ENCODE data around the gene KRT3.
"Not testable (repeated sequence)": the region's sequence is repeated elsewhere in the genome, so short reads cannot be mapped to it uniquely, and the experiment has no call there.

KRT3 gene

GRCh38 chr12:52781399-52782082 is 14.4 kb downstream of the KRT3 start:
- no peak for FAIRE-seq

- FAIRE-seq = no peak
These were observed 16.0 kb downstream of the KRT3 start for GRCh38 chr12:52779914-52780313.

GRCh38 chr12:52778833-52779232 is 17.1 kb downstream of the KRT3 start:
- FAIRE-seq = no peak

GRCh38 chr12:52777566-52777965 is 18.4 kb downstream of the KRT3 start:
- no peak for FAIRE-seq

- no peak for FAIRE-seq
These were observed 19.0 kb downstream of the KRT3 start, which contains the start of gene KRT76 for GRCh38 chr12:52776913-52777395. Gene KRT76 (minus strand): TSS chr12:52777345. CDS start chr12:52777291, 54 bp downstream.

- FAIRE-seq = no peak
These were observed 19.5 kb downstream of the KRT3 start for GRCh38 chr12:52776435-52776834.

- no peak for FAIRE-seq
These were observed 21.2 kb downstream of the KRT3 start for GRCh38 chr12:52774629-52775250.

- no peak for FAIRE-seq
These were observed 23.1 kb downstream of the KRT3 start for GRCh38 chr12:52772772-52773171.

- no peak for FAIRE-seq
These were observed 23.7 kb downstream of the KRT3 start for GRCh38 chr12:52772188-52772587.

GRCh38 chr12:52771505-52771904 is 24.4 kb downstream of the KRT3 start:
- no peak for FAIRE-seq

GRCh38 chr12:52771088-52771487 is 24.8 kb downstream of the KRT3 start:
- no peak for FAIRE-seq

GRCh38 chr12:52769946-52770345 is 26.0 kb downstream of the KRT3 start:
- FAIRE-seq = no peak

GRCh38 chr12:52769354-52769753 is 26.6 kb downstream of the KRT3 start:
- FAIRE-seq = no peak

GRCh38 chr12:52768479-52769200 is 27.3 kb downstream of the KRT3 start:
- no peak for FAIRE-seq

- FAIRE-seq = no peak
These were observed 28.5 kb downstream of the KRT3 start for GRCh38 chr12:52767427-52767826.

GRCh38 chr12:52767020-52767379 is 28.9 kb downstream of the KRT3 start:
- no peak for FAIRE-seq

- no peak for FAIRE-seq
These were observed 29.4 kb downstream of the KRT3 start for GRCh38 chr12:52766351-52767019.

- no peak for FAIRE-seq
These were observed 30.2 kb downstream of the KRT3 start for GRCh38 chr12:52765702-52766101.

GRCh38 chr12:52763991-52764390 is 31.9 kb downstream of the KRT3 start:
- no peak for FAIRE-seq

- no peak for FAIRE-seq
These were observed 32.8 kb downstream of the KRT3 start for GRCh38 chr12:52763036-52763659.

- no peak for FAIRE-seq
These were observed 34.1 kb downstream of the KRT3 start for GRCh38 chr12:52761802-52762201.

GRCh38 chr12:52761218-52761617 is 34.7 kb downstream of the KRT3 start:
- not testable (repeated sequence) for FAIRE-seq

GRCh38 chr12:52760623-52761022 is 35.3 kb downstream of the KRT3 start:
- FAIRE-seq = no peak
